ENCODE measurements around the gene AK5.
"Not testable (repeated sequence)": the region's sequence is repeated elsewhere in the genome, so short reads cannot be mapped to it uniquely, and the experiment has no call there.

Gene AK5

GRCh38 chr1:77283701-77284425, 2.0 kb downstream of the AK5 start:
- no peak for DNase-seq (ENCODE audit: low read depth in 1 of 2, low spot score in 1 of 2)

DNA sequence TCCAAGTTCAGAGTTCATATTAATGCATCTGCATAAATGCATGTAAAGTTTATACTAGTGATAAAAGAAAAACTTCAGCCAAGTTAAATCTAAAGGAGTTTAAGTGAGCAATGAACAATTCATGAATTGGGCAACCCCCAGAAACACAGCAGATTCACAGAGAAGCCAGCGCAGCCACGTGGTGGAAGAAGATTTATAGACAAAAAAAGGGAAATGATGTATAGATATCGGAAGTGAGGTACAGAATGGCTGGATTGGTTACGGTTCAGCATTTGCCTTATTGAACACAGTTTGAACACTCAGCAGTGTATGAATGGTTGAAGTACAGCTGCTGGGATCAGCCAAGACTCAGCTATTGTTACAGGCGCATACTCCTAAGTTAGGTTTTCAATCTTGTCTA, 5.7 kb downstream of the AK5 start:
- DNase-seq (ENCODE audit: low read depth in 1 of 2, low spot score in 1 of 2) = no peak

GRCh38 chr1:77288275-77288674, 6.5 kb downstream of the AK5 start:
- DNase-seq (ENCODE audit: low read depth in 1 of 2, low spot score in 1 of 2) = no peak

DNA sequence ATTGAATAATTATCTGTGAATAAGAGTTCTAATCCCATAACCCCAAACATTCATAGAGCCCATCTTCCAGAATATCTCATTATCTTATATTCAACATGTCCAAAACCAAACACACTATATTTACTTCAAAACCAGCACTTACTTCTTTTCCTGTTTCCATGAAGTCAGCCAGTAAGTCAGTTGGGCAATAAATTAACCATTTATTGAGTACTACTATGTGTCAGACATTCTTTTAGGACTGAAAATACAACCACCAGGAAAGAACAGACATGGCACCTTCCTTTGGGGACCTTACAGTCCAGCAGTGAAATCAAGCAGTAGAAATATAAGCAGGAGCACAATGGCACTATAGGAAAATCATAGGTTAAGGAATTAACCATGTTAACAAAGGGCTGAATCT, 8.8 kb downstream of the AK5 start:
- no peak for DNase-seq (ENCODE audit: low read depth in 1 of 2, low spot score in 1 of 2)

DNA sequence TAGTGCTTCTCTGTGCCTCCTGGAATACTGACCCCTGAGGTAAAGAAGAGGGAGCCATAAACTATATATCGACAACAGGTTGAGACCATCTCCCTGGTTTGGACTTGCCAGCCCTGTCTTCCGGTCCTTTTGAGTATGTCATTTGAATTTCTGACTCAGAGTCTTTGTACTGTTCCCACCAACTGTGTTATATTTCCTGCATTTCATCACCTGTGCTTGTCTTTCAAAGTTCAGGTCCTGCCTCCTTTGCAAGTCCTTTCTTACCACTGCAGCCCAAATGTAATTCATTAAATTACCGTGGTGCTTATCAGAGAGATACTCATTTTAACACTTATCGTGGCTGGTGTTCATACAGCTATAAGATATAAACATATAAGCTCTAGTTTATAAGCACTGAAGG, 10.7 kb downstream of the AK5 start:
- DNase-seq (ENCODE audit: low read depth in 1 of 2, low spot score in 1 of 2) = no peak

- no peak for DNase-seq (ENCODE audit: low read depth in 1 of 2, low spot score in 1 of 2)
Observed at GRCh38 chr1:77300566-77300965, 18.7 kb downstream of the AK5 start.

GRCh38 chr1:77303387-77303786, 21.6 kb downstream of the AK5 start:
- DNase-seq (ENCODE audit: low read depth in 1 of 2, low spot score in 1 of 2) = no peak

- no peak for DNase-seq (ENCODE audit: low read depth in 1 of 2, low spot score in 1 of 2)
Observed at GRCh38 chr1:77308889-77309621, 27.2 kb downstream of the AK5 start.

DNA sequence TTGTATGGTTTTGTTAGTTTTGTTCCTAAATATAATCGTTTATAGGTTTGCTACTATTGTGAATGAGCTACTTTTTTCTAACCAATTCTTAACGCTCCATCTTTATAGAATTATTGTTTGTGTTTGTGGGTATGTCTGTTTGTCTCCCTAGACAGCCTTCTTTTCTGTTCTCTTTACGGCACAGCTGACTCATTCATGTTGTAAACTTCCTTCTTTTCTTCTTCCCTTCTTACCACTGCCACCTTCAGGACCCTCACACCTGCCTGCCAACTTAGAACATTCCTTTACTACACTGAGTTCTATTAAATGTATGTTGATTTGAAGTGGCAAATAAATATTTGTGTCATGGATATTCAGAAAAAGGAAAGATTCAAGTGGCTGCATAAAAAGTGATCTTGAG, 29.1 kb downstream of the AK5 start:
- no peak for DNase-seq (ENCODE audit: low read depth in 1 of 2, low spot score in 1 of 2)

DNA sequence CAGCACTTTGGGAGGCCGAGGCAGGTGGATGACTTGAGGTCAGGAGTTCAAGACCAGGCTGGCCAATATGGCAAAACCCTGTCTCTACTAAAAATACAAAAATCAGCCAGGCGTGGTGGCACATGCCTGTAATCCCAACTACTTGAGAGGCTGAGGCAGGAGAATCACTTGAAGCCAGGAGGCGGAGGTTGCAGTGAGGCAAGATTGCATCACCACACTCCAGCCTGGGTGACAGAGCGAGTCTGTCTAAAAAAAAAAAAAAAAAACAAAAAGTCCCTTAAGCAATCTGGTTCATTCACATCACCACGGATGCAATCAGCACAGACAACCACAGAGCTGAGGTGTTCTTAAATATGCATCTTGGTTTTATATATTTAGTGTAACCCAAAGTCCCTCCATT, 30.5 kb downstream of the AK5 start:
- DNase-seq (ENCODE audit: low read depth in 1 of 2, low spot score in 1 of 2) = not testable (repeated sequence)

GRCh38 chr1:77313491-77313890, 31.7 kb downstream of the AK5 start:
- no peak for DNase-seq (ENCODE audit: low read depth in 1 of 2, low spot score in 1 of 2)

DNA sequence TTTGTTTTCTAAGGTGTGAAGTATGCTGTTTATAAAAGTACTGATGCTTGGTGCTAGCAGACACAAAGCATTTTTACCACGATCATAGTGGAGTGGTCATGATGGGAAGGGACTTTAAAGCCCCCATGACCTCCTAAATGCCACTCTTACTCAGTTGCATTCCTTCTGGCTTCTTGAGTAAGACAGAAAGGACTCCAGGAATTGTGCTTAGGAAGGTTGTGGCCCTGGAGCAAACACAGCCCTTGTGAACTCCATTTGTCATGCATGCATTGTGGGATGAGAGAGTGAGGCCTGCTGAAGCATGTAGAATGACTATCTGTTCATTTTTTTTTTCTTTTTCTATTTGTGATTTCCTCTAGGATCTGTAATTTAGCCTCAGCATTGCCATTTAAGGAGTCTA, 34.2 kb downstream of the AK5 start:
- no peak for DNase-seq (ENCODE audit: low read depth in 1 of 2, low spot score in 1 of 2)

- DNase-seq (ENCODE audit: low read depth in 1 of 2, low spot score in 1 of 2) = no peak
Observed at GRCh38 chr1:77316966-77317365, 35.1 kb downstream of the AK5 start.

- no peak for DNase-seq (ENCODE audit: low read depth in 1 of 2, low spot score in 1 of 2)
Observed at GRCh38 chr1:77319036-77319705, 37.4 kb downstream of the AK5 start.

DNA sequence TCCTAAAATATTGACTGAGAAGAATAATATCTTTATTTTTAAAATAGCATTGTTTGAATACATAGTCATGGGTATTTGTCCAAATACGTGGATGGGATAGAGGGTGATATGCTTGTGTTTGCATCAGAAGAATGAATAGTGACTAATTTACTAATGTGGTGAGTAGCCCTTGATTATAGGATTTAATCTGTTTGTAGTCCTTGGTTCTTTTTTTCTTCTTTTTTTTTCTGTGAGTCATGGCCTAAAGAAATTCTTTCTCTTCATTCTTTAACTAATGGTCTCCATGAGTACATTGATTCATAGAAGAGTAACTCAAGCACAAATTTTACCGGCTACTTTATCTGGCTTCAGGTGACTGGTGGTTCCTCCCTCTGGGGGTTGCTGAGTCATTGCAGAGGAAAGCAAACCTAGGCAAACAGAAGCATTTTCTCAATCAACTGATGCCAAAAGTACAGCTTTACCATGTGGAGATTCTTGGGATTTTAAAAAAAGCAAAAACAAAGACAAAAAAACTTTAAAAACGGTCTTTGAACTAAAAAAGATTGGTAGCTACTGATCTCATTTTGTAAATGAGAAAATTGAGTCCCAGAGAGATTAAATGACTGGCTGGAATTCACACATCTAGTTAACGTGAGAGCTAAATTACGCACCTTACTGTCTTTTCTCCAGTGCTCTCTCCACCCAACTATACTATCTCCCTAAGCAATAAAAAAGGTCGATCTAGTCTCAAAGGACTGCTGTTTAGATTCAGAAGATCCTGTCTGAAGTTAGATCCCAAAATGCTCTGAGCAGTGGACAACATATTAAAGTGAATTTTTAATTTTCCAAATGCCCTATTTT, 40.5 kb downstream of the AK5 start:
- DNase-seq (ENCODE audit: low read depth in 1 of 2, low spot score in 1 of 2) = no peak

DNA sequence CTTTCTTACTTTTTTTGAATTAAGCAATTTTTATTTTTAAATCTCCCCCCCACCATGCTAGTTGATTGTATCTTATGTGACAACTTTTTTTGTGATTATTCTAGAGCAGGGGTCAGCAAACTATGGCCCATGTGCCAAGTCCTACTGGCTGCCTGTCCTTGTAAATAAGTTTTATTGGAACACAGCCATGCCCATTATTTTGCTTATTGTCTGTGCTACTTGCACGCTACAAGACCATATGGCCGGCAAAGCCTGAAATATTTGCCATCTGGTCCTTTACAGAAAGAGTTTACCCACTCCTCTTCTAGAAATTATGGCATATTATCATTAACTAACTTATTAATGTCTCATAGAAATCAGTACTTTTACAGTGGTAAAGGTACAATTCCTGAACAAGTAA, 51.7 kb downstream of the AK5 start:
- DNase-seq (ENCODE audit: low read depth in 1 of 2, low spot score in 1 of 2) = no peak

- no peak for DNase-seq (ENCODE audit: low read depth in 1 of 2, low spot score in 1 of 2)
Observed at GRCh38 chr1:77336729-77337128, 54.9 kb downstream of the AK5 start.

GRCh38 chr1:77339326-77339725, 57.5 kb downstream of the AK5 start:
- DNase-seq (ENCODE audit: low read depth in 1 of 2, low spot score in 1 of 2) = no peak

DNA sequence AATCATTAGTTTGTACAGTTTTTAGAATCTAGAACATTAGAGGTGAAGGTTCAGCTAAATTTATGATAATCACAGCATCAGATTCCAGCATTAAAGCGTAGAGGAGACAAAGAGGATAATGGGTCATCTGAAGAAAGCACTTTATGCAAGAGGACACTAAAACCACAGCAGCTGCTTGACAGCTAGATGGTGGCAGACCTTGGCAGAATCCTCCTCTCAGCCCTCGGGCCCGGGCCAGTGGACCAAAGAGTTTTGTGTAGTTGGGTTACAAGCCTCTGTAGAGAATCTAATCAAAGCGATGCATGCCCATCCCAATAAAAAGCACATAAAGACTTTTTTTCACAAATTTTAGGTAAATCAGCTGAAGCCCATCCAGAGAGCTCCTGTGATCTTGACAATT, 59.4 kb downstream of the AK5 start:
- DNase-seq (ENCODE audit: low read depth in 1 of 2, low spot score in 1 of 2) = no peak

GRCh38 chr1:77342745-77343144, 60.9 kb downstream of the AK5 start:
- no peak for DNase-seq (ENCODE audit: low read depth in 1 of 2, low spot score in 1 of 2)

GRCh38 chr1:77347646-77348045, 65.8 kb downstream of the AK5 start:
- DNase-seq (ENCODE audit: low read depth in 1 of 2, low spot score in 1 of 2) = no peak
